B cell (primary cell): Measurements from ENCODE around the gene SCAMP4. TPM values are rescaled to one million over a fixed set of nuclear protein-coding genes. Genes with fewer than 3 reads are reported as not detected.

Experiments used
- ATAC-seq: fragments of 200-7000 bp; cut with Tn5 transposase; one replicate; pipeline ENCODE4 v1.10.0; 2021; ENCODE audit warnings: low read depth, mild to moderate bottlenecking, moderate number of reproducible peaks, moderate library complexity
- CTCF ChIA-PET: fragments of 350-600 bp; sonication (Branson Sonifier 250); formaldehyde crosslinking; loops from one replicate; lab custom pipeline; 2021; ENCODE audit warnings: antibody characterized with exemption, inconsistent platforms; lab: Charles Lee
- POLR2A ChIA-PET: fragments of 350-600 bp; sonication (Branson Sonifier 250); formaldehyde crosslinking; loops from one replicate; lab custom pipeline; 2021; ENCODE audit warnings: antibody characterized with exemption; lab: Charles Lee
- DNase-seq: peaks from one replicate; pipeline ENCODE4 v3.0.0; 2013
- H2AFZ ChIP-seq: 2 replicates; pipeline ENCODE4 v1.6.1; 2012; ENCODE audit warnings: mild to moderate bottlenecking, low read depth, low read length; ENCODE audit not compliant: insufficient read depth, poor library complexity, severe bottlenecking
- H3K27ac ChIP-seq, 2 donors: 1 replicate in 1 of 2; 2 replicates in 1 of 2; pipeline ENCODE4 v1.5.1; 2012 to 2013; ENCODE audit warnings: low read length in 2 of 2, mild to moderate bottlenecking in 2 of 2, moderate library complexity in 1 of 2
- H3K27me3 ChIP-seq, 4 experiments: fragments of 200-600 bp in 1 of 4; sonication (generic) in 1 of 4; replicated peaks in 1 of 4; 1 replicate in 2 of 4; 2 replicates in 2 of 4; pipeline versions ENCODE4 v1.6.1 to v1.7.0; 2013 to 2016; ENCODE audit warnings: low read length in 3 of 4, mild to moderate bottlenecking in 2 of 4, mixed read lengths in 1 of 4, moderate library complexity in 1 of 4; ENCODE audit not compliant: insufficient read depth in 4 of 4, control insufficient read depth in 3 of 4; ENCODE audit errors: control extremely low read depth in 1 of 4
- H3K36me3 ChIP-seq, 2 experiments: replicated peaks in 1 of 2; 1 replicate in 1 of 2; 2 replicates in 1 of 2; pipeline versions ENCODE4 v1.6.1 to v1.7.1; 2013; ENCODE audit warnings: low read length in 1 of 2; ENCODE audit not compliant: insufficient read depth in 2 of 2, control insufficient read depth in 1 of 2; ENCODE audit errors: control extremely low read depth in 1 of 2, extremely low read depth in 1 of 2
- H3K4me1 ChIP-seq, 2 donors: fragments of 200-600 bp in 1 of 2; sonication (generic) in 1 of 2; 1 replicate in 1 of 2; 2 replicates in 1 of 2; pipeline versions ENCODE4 v1.5.1 to v1.6.1; 2013 to 2017; ENCODE audit warnings: low read length in 2 of 2; ENCODE audit not compliant: control insufficient read depth in 2 of 2, insufficient read depth in 2 of 2
- H3K4me2 ChIP-seq: replicated peaks from 2 replicates; pipeline ENCODE3; 2012; ENCODE audit warnings: mild to moderate bottlenecking, low read depth, low read length; ENCODE audit not compliant: poor library complexity, severe bottlenecking
- H3K4me3 ChIP-seq, 5 experiments: fragments of 200-600 bp in 1 of 5; sonication (generic) in 1 of 5; 1 replicate in 3 of 5; 2 replicates in 2 of 5; pipeline versions ENCODE4 v1.5.1 to v1.7.0; 2011 to 2016; ENCODE audit warnings: low read length in 4 of 5, mild to moderate bottlenecking in 4 of 5, low read depth in 2 of 5, control low read depth in 1 of 5, moderate library complexity in 1 of 5; ENCODE audit not compliant: insufficient read depth in 1 of 5; ENCODE audit errors: control extremely low read depth in 1 of 5, extremely low read depth in 1 of 5
- H3K79me2 ChIP-seq: fragments of 200-600 bp; sonication (generic); one replicate; pipeline ENCODE4 v1.6.0; 2016; ENCODE audit warnings: low read length; ENCODE audit not compliant: control insufficient read depth, insufficient read depth
- H3K9ac ChIP-seq: fragments of 200-600 bp; sonication (generic); 2 replicates; pipeline ENCODE4 v1.6.1; 2017; ENCODE audit warnings: mild to moderate bottlenecking, low read length, moderate library complexity
- H3K9me3 ChIP-seq, 3 donors: one replicate each; pipeline versions ENCODE4 v1.6.1 to v1.7.1; 2013; ENCODE audit warnings: low read length in 2 of 3; ENCODE audit not compliant: control insufficient read depth in 2 of 3, insufficient read depth in 1 of 3; ENCODE audit errors: control extremely low read depth in 1 of 3
- H4K20me1 ChIP-seq: 2 replicates; pipeline ENCODE4 v1.6.0; 2012; ENCODE audit warnings: mild to moderate bottlenecking, low read length; ENCODE audit not compliant: insufficient read depth, control insufficient read depth, poor library complexity, severe bottlenecking
- H3K27ac Mint-ChIP-seq: one replicate; pipeline ENCODE4 v1.8.0; 2021; ENCODE audit warnings: mixed read lengths
- H3K27me3 Mint-ChIP-seq: one replicate; pipeline ENCODE4 v1.8.0; 2021; ENCODE audit warnings: mixed read lengths
- H3K4me1 Mint-ChIP-seq: one replicate; pipeline ENCODE4 v1.8.0; 2021; ENCODE audit warnings: mixed read lengths
- H3K4me3 Mint-ChIP-seq: one replicate; pipeline ENCODE4 v1.8.0; 2021; ENCODE audit warnings: mixed read lengths
- H3K9me3 Mint-ChIP-seq: one replicate; pipeline ENCODE4 v1.8.0; 2022; ENCODE audit warnings: mixed read lengths; ENCODE audit not compliant: insufficient read depth
- CTCF ChIP-seq: fragments of 200-600 bp; IDR thresholded peaks from one replicate; pipeline ENCODE4 v1.8.0; 2022; ENCODE audit warnings: antibody characterized with exemption, mild to moderate bottlenecking
- EZH2 ChIP-seq: IDR thresholded peaks from 2 replicates; pipeline ENCODE4 v1.6.1; 2012; ENCODE audit warnings: borderline replicate concordance, low read depth, mild to moderate bottlenecking, moderate library complexity, low read length; ENCODE audit not compliant: insufficient read depth, poor library complexity, severe bottlenecking
- WGBS: methylation state at CpG from one replicate; pipeline ENCODE4 v1.1.5; 2013; ENCODE audit warnings: missing lambda C conversion rate; ENCODE audit not compliant: insufficient coverage; 5-methylcytosine and 5-hydroxymethylcytosine counted together
- intact Hi-C: fragments of 100-400 bp; cut with micrococcal nuclease; formaldehyde crosslinking; loops from one replicate; pipeline ENCODE4 v1.10.0; 2022
- polyA plus RNA-seq: library from polyadenylated mRNA; depleted of rRNA; stranded (reverse); fragments of >200 nt; gene quantifications from 2 replicates; pipeline ENCODE4 v1.2.3, GENCODE V29; 2012
- total RNA-seq, 2 donors: library from RNA; stranded (reverse); fragments of 120-200 nt in 1 of 2; gene quantifications; 1 replicate in 1 of 2; 2 replicates in 1 of 2; pipeline versions ENCODE4 v1.2.3 to v1.2.4, GENCODE V29; 2013 to 2022

SCAMP4 gene
- total and polyA plus RNA-seq, 2 donors (not counting 1 experiment from before 2014, with no cell fraction given), result 47.9 to 60.0 TPM

- Histone ChIP-seq H3K4me3 (no peak overlapping the region), H2AFZ (no peak overlapping the region), H3K36me3 (peaks cover 1 to 43% of the 10 kb centered on the region in 2 experiments), H3K9ac (no peak overlapping the region), H3K9me3 (no peaks in the 10 kb centered on the region), H3K27ac (no peak overlapping the region), H4K20me1 (peaks cover 94% of the 10 kb centered on the region), H3K27me3 (no peaks in the 10 kb centered on the region), H3K4me1 (peaks cover 0 to 4% of the 10 kb centered on the region in 2 donors), H3K79me2 (peaks cover 97% of the 10 kb centered on the region), H3K4me2 (no peak overlapping the region)
- Mint-ChIP-seq H3K9me3 (no peaks in the 10 kb centered on the region), H3K4me1 (peaks cover 32% of the 10 kb centered on the region), H3K27ac (no peak overlapping the region), H3K27me3 (no peaks in the 10 kb centered on the region), H3K4me3 (no peak overlapping the region)
- 98% methylated on average over 16 of the region's 16 CpGs for WGBS
- CTCF ChIA-PET, result no interaction called here
- ATAC-seq (no peak), DNase-seq (no peak)
- POLR2A ChIA-PET, result no interaction called here
- intact Hi-C loops, result no loop called here
- TF ChIP-seq EZH2 (no peak), CTCF (no peak)
These were observed 45.4 kb downstream of the SCAMP4 start for GRCh38 chr19:1950640-1951039.

GRCh38 chr19:1952635-1953034, 47.4 kb downstream of the SCAMP4 start:
- H3K4me1 Mint-ChIP-seq, result peaks cover 27% of the 10 kb centered on the region
- WGBS, result 97% methylated on average over 21 of the region's 21 CpGs
- H3K9me3 Mint-ChIP-seq, result no peaks in the 10 kb centered on the region
- ATAC-seq, result no peak
- H3K9ac ChIP-seq, result no peak overlapping the region
- no peak overlapping the region for H3K4me3 ChIP-seq
- H3K4me2 ChIP-seq, result no peak overlapping the region
- ChIA-PET POLR2A (interaction anchor here (0.5 to 0.7 kb wide), 3 partner anchors 83 to 432 kb away, joined by 3 to 4 read pairs (median 4); no protein-coding TSS in a partner anchor), CTCF (no interaction called here)
- TF ChIP-seq CTCF, result no peak
- no peak for TF ChIP-seq EZH2
- H2AFZ ChIP-seq, result no peak overlapping the region
- H3K4me1 ChIP-seq, result no peaks in the 10 kb centered on the region
- no peaks in the 10 kb centered on the region for H3K27me3 ChIP-seq
- no peak overlapping the region for H3K27ac ChIP-seq
- H3K9me3 ChIP-seq, result no peaks in the 10 kb centered on the region
- H4K20me1 ChIP-seq, result peaks cover 98% of the 10 kb centered on the region
- H3K36me3 ChIP-seq, result peaks cover 1 to 42% of the 10 kb centered on the region in 2 experiments
- intact Hi-C loops, result no loop called here
- no peak overlapping the region for H3K27ac Mint-ChIP-seq
- no peaks in the 10 kb centered on the region for H3K27me3 Mint-ChIP-seq
- H3K4me3 Mint-ChIP-seq, result no peak overlapping the region
- H3K79me2 ChIP-seq, result peaks cover 100% of the 10 kb centered on the region
- no peak for DNase-seq
